Measurements from ENCODE around the gene TPSB2.
"Not testable (repeated sequence)": the region's sequence is repeated elsewhere in the genome, so short reads cannot be mapped to it uniquely, and the experiment has no call there.

TPSB2 gene

DNA sequence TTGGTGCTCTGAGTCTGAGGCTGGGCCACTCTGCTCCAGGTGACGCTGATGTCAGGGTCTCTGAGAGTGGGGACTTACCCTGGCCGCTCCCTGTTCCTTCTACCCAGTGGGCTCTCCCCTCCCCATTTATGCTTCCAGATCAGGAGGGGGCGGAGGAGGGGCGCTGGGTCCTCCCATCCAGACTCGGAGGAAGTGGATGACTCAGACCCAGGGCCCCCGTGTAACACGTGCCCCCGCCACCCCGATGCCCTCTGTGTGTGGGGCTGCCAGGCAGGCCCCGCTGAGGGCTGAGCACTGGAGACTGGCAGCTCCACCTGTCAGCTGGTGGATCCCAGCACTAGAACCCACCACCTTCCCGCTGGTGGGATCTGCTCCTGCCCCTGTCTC is at the start of gene TPSB2:
TPSB2 (minus strand) TSS at position 101 of the 387 bp plus-strand sequence. CDS start 233 bp downstream, outside the sequence.
- DNase-seq: not testable (repeated sequence)

DNA sequence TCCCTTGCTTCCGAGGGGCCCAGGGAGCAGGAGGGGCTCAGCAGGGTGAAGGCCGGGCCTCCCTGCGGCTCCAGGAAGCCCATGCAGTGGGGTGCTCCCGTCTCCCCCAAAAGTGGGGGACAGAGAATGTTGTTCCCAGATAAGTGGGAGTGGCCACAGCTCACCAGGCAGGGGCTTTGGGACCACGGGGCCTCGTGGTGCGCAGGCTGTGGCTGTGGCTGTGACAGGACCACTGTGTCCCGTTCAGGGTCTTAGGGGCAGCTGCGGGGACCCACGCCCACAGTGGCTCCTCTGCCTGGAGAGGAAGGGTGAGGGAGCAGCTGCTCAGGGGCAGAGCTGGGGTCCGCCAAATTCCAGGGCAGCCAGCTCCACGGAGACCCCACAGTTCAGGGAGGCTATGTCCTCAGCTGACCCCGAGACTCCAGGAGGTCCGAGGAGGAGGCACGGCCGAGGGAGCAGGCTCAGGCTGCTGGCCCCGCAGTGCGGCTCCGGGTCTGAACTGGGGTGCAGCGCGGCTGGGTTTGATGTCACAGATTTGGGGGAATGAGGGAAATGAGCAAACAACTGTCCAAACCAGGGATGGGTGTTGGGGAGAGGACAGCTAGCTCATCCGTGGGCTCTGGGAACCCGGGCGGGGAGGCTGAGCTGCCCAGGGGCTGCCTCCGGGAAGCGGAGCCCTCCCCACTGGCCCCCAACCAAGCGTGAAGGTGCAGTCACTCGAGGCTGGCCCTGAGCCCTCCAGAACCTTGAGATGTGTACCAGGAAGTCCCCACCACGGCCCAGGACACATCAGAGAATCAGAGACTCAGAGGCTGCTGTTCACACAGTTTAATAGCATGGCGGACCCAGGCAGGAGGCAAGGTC is 49.3 kb upstream of the TPSB2 start:
- no peak for DNase-seq

- no peak for DNase-seq
These were observed 48.5 kb upstream of the TPSB2 start for GRCh38 chr16:1278477-1278876.

DNA sequence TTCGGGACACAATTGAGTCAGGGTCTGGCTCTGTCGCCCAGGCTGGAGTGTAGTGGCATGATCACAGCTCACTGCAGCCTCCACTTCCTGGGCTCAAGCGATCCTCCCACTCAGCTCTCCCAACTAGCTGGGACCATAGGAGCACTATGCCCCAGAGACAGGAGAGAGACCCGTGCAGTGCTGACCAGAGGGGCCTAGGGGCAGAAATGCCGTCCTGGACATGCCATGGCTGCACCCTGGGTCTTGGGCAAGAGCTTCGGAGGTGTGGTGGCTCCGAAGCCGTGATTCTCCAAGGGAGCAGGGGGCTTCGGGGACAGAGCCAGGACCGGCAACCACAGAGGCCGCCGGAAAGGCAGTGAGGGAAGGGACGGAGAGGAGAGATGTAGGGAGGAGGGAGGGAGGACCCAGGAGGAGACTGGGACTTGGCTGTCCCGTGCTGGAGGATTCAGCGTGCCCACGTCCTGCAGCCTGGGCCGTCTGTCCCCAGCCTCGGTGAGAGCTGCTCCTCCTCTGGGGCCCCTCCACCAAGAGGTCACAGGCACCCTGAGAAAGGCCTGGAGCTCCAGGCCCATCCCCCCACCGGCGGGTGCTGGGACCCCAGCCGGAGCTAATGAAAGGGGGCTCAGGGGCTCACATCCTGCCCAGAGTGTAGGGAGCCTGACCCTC is 47.8 kb upstream of the TPSB2 start:
- no peak for DNase-seq

DNA sequence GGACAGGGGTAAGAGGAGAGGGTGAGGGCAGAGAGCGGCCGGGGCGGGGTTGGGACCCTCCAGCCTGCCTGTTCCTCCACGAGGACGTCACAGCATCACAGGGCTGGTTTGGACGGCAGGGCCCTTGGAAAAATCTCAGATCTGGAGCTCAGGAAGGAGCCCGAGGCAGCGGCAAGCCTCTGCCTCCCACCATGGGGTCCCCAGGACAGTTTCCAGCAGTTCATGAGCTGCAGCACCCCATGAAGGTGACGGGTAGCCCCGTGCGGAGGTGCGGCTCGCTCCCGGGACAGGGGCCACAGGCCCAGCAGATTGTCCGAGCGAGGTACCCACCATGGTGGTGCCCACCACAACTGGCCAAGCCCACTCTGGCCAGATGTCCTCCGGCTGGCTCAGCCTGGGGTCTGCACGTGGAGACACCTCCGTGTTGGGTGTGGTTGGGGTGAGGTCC is 47.2 kb upstream of the TPSB2 start:
- no peak for DNase-seq

DNA sequence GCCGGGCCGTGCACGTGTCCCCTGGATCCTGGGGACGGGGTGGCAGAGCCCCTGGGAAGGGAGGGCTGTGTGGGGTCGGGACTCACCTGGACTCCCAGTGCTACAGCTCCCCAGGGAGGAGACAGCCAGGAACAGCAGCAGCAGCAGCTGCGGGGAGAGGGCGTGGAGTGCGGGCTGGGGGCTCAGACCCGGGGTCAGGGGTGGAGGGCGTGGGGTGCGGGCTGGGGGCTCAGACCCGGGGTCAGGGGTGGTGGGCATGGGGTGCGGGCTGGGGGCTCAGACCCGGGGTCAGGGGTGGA is 46.5 kb upstream of the TPSB2 start:
- no peak for DNase-seq

GRCh38 chr16:1275791-1276579 is 46.0 kb upstream of the TPSB2 start:
- no peak for DNase-seq

- DNase-seq: no peak
These were observed 44.8 kb upstream of the TPSB2 start for GRCh38 chr16:1274767-1275166.

DNA sequence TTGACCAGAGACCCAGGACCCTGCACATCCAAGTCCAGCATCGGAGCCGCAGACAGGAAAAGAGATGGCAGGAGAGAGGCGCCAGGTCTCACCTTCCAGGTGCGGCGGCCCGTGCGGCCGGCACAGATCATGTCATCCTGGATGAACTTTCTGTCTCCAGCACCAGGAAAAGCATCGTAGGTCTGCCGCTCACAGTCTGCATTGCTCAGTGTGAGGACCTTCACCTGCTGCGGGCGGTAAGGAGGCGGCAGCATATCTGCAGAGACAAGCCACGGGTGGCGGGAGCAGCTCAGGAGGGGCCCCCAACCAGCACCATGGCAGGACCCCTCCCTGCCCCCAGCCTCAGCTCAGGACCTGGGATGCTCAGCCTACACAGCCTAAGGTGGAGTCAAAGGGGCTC is 43.8 kb upstream of the TPSB2 start:
- DNase-seq: no peak

GRCh38 chr16:1272453-1273198 is 42.6 kb upstream of the TPSB2 start:
- DNase-seq: no peak

DNA sequence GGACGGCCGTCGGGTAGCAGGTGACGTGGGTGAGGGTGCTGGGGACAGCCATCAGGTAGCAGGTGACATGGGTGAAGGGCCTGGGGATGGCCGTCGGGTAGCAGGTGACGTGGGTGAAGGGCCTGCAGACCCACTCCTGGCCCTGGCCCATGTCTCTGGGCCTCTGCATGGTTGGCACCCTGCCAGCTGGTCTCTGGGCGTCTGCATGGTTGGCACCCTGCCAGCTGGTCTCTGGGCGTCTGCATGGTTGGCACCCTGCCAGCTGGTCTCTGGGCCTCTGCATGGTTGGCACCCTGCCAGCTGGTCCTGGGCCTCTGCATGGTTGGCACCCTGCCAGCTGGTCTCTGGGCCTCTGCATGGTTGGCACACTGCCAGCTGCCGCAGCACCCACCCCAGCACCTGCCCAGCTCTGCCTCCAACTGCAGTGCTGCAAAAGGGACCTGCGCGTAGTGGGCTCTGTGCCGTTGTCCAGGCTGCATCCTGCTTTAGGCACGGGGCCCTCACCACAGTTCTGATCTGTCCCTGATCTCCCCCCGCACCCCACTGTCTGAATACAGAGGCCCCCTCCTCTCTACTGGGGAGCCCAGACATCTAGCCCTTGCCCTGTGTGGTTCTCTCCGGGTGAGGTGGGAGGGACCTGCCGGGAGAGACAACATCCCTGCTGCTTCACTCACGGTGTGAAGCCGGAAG is 41.9 kb upstream of the TPSB2 start:
- DNase-seq: not testable (repeated sequence)

- no peak for DNase-seq
These were observed 41.4 kb upstream of the TPSB2 start for GRCh38 chr16:1271380-1271723.

DNA sequence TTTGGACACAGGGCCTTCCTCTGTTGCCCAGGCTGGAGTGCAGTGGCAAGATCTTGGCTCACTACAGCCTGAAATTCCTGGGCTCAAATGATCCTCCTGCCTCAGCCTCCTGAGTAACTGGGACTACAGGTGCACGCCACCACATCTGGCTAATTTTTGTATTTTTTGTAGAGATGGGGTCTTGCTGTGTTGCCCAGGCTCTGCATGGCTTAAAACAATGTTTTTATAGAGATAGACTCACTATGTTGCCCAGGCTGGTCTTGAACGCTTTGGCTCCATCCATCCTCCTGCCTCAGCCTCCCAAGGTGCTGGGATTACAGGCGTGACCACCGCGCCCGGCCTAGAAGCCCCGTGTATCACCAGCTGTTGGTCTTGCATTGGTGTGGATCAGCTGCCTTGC is 39.4 kb upstream of the TPSB2 start:
- DNase-seq: not testable (repeated sequence)

- DNase-seq: no peak
These were observed 35.8 kb upstream of the TPSB2 start for GRCh38 chr16:1265826-1266225.

DNA sequence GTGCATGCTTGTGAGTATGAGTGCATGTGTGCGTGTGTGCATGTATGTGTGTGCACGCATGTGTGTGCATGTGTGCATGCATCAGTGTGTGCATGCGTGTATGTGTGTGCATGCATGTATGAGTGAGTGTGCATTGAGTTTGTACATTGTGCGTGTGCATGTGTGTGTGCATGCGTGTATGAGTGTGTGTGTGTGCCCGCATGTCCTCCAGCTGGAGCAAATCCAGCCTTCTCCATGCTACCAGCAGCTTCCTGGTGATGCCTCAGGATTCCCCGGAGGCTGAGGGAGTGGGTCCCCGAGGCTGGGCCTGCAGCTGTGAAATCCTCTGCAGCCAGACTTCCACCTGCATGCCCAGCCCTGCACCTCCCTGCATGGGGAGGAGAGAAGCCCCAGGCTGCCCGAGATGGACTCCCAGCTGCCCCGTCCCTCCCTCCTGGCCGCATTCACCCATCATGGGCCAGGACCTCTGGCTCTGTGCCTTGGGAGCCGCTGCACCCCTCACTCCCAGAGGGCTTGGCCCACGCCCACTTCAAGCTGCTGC is 35.2 kb upstream of the TPSB2 start:
- DNase-seq: no peak

DNA sequence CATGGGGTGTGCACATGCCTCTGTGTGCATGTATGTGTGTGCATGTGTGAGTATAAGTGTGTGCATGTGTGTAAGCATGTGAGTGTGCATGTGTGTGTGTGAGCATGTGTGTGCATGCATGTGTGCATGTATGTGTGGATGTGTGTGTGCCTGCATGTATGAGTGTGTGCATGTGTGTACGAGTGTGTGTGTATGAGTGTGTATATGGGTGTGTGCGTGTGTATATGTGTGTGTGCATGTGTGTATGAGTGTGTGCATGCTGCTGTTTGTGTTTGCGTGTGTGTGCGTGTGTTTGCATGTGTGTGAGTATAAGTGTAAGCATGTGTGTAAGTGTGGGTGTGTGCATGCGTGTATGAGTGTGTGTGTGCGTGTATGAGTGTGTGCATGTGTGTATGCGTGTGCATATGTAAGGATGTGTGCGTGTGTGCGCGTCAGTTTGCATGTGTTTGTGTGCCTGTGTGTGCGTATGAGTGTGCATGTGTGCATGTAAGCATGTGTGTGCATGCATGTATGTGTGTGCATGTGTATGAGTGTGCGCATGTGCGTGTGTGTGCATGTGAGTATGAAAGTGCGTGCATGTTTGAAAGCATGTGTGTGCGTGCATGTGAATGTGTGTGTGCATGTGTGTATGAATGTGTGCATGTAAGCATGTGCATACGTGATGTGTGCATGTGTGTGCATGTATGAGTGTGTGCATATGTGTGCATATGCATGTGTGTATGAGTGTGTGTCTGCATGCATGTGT is 34.5 kb upstream of the TPSB2 start:
- no peak for DNase-seq

DNA sequence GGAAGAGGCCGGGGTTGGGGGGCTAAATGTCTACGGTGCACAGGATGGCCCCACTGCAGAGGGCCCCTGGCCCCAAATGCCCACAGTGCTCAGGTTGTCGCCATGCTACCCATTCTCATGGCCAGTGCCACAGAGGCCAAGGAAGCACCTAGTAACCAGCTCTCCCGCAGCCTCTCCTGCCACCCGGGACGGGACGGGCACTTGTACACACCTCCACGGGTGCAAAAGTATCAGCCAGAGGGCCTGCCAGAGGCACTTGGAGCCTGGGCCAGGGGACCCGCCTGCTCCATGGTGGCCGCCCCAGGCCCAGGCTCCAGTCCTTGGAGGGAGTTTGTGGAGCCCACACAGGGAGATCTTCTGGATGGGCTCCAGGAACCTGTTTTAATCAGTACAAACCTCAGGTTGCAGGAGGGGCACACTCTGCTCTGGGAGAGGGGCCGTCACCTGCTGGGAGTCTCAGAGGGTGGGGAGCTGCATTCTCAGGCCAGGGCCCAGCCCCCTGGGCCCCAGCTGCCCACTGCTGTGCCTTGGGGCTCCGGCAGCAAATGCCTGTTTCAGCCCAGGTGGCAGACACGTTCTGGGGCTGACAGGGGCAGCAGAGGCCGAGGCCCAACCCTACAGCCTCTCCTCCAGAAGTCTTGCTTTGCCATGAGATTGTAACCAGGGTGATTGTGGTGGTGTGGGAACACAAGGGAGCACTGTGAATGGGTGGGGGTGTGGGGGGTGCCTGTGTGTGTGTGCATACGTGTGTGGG is 33.8 kb upstream of the TPSB2 start:
- DNase-seq: no peak

- no peak for DNase-seq
These were observed 32.9 kb upstream of the TPSB2 start for GRCh38 chr16:1262846-1263221.

GRCh38 chr16:1262210-1262845 is 32.3 kb upstream of the TPSB2 start:
- DNase-seq: no peak
